GM21576 (cell line): ENCODE measurements around the gene ZNHIT2.
A peak's percentile ranks its signal among the peaks of the same experiment; 100 is the strongest.

Experiments
- ATAC-seq: cut with Tn5 transposase; IDR thresholded peaks from one replicate; pipeline ENCODE4 v1.9.1; 2021; ENCODE audit warnings: mild to moderate bottlenecking, moderate library complexity; ENCODE audit not compliant: unreplicated experiment

Gene ZNHIT2

GRCh38 chr11:65107751-65108468 is 9.6 kb downstream of the ZNHIT2 start:
- ATAC-seq, result no peak

GRCh38 chr11:65107078-65107477 is 10.4 kb downstream of the ZNHIT2 start:
- ATAC-seq, result no peak

GRCh38 chr11:65104628-65105027 is 12.9 kb downstream of the ZNHIT2 start:
- no peak for ATAC-seq

- no peak for ATAC-seq
Observed at GRCh38 chr11:65103476-65103875, 14.0 kb downstream of the ZNHIT2 start.

- ATAC-seq, result no peak
Observed at GRCh38 chr11:65102142-65103095, 15.1 kb downstream of the ZNHIT2 start.

GRCh38 chr11:65100674-65101350 is 16.7 kb downstream of the ZNHIT2 start:
- no peak for ATAC-seq

- no peak for ATAC-seq
Observed at GRCh38 chr11:65096926-65097325, 20.6 kb downstream of the ZNHIT2 start.

GRCh38 chr11:65095974-65096806 is 21.3 kb downstream of the ZNHIT2 start, which contains the start of gene VPS51:
Gene VPS51 (plus strand): TSS chr11:65096214. CDS start chr11:65096251, 37 bp downstream.
- ATAC-seq, result peak; percentile 80

- no peak for ATAC-seq
Observed at GRCh38 chr11:65095427-65095826, 22.1 kb downstream of the ZNHIT2 start.

- no peak for ATAC-seq
Observed at GRCh38 chr11:65090628-65091027, 26.9 kb downstream of the ZNHIT2 start.

GRCh38 chr11:65089621-65090020 is 27.9 kb downstream of the ZNHIT2 start:
- no peak for ATAC-seq

GRCh38 chr11:65087827-65088226 is 29.7 kb downstream of the ZNHIT2 start:
- ATAC-seq, result no peak

GRCh38 chr11:65087216-65087615 is 30.3 kb downstream of the ZNHIT2 start:
- no peak for ATAC-seq

- no peak for ATAC-seq
Observed at GRCh38 chr11:65086809-65087208, 30.7 kb downstream of the ZNHIT2 start.

GRCh38 chr11:65085446-65085845 is 32.1 kb downstream of the ZNHIT2 start:
- no peak for ATAC-seq

GRCh38 chr11:65084598-65085375 is 32.7 kb downstream of the ZNHIT2 start:
- ATAC-seq, result no peak

- peak; percentile 71 for ATAC-seq
Observed at GRCh38 chr11:65083834-65084597, 33.5 kb downstream of the ZNHIT2 start, which contains the start of the genes CDCA5 and ZFPL1. Gene CDCA5 (minus strand): TSS chr11:65084040. CDS start chr11:65083978, 62 bp downstream. Gene ZFPL1 (plus strand): TSS chr11:65084222. CDS start chr11:65084699, 477 bp downstream.

- ATAC-seq, result peak; percentile 11
Observed at GRCh38 chr11:65083134-65083833, 34.2 kb downstream of the ZNHIT2 start.
